ENCODE results near the gene POMGNT1.
"Not testable (repeated sequence)": the region's sequence is repeated elsewhere in the genome, so short reads cannot be mapped to it uniquely, and the experiment has no call there.

Gene POMGNT1

DNA sequence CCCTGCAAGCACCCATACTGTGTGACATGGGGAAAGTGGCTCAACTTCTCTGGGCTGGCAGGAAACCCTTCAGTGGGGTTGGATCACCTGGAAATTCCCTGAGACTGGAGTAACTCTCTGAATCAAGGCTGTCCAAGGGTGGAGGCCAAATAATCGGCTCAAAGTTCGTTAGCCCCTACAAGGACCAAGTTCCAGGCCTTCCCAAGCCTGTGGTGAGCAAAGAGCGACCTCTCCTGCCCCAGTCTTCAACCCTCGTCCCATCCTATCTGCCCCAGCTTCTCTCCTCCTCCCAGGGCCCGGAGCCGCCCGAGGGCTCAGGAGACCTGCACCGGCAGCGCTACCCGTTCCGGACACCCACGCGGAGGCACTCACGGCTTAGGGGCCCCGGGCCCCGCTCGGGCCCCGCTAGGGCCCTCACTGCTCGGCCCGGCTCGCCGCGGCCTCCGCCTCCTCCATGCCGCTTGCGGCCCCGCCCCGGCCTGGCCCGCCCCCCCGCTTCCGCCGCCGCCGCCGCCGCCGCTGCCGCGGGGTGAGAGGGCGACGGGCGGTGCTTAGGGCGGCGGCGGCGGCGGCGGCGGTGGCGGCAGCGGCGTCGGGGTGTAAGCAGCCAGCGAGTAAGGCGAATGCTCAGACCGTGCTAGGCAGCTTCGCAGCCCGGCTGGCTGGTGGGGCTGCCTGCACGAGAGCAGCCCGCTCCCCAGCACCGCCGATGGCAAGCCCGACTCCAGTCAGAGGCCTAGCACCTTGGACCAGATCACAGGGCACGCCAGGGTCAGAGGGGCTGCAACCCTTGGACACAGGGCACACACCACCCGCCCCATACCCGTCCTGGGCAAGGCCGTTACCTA is at the start of gene POMGNT1:
Gene POMGNT1, minus strand, starts transcription at position 471 of the 848 bp plus-strand sequence. CDS start 613 bp downstream, outside the sequence.
- H4K20me1 ChIP-seq, result no peaks in the 10 kb centered on the region
- peak within 1 kb of the TSS; percentile 84 to 95 (median 86) for H3K9ac ChIP-seq
- peak within 1 kb of the TSS; percentile 87 to 99 (median 96) for H3K4me2 ChIP-seq
- H3K9me3 ChIP-seq (replicated peaks in 1 of 11), result no peaks in the 10 kb centered on the region
- peaks cover 19 to 37% (median 27%) of the 10 kb centered on the region in 11 experiments for H3K36me3 ChIP-seq
- H3K4me1 ChIP-seq, result peaks cover 34 to 52% (median 48%) of the 10 kb centered on the region in 10 experiments
- no peak for TF ChIP-seq Cebpa-rat (IDR thresholded peaks at IDR 0.05)
- H3K27ac ChIP-seq, result peak within 1 kb of the TSS; percentile 57 to 91 (median 84); a peak in 21 of 22 replicates
- H3K27me3 ChIP-seq, result peaks cover 0 to 6% (median 3%) of the 10 kb centered on the region in 11 experiments; a peak in 12 of 22 replicates
- peak within 1 kb of the TSS; percentile 67 to 81 (median 76) for H3K4me3 ChIP-seq

DNA sequence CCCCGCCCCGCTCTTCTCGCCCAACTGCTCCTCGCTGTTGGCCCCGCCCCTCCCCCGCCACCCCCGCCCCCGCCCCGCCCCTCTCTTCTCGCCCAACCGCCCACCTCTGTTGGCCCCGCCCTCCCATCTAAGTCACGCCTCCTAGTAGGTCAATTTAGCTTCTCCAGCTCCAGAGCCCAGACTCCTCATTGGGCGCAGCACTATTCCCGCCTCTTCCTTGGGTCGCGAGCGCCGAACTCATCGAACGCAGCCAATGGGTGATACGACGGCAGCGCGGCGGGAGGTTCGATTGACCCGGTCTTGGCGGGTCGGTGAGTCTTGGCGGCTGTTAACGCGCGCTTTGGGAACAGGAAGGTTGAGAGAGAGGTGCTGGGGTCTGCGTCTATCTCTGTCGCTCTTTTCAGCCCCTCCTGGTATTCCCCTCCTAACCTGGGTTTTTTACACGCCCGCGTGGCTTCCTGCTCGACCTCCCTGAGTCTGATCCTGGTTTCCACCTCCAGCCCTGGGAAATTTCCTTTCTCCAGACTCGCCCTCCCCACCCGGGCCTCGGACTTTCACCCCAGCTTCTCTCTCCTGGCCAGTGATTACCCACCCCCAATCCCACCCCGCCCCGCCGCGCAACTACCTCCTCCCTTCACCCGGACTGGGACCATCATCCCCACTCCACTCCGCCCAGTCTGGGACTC is 49.3 kb upstream of the POMGNT1 start, which contains the start of gene RAD54L:
Gene RAD54L, plus strand, starts transcription at position 328 of the 686 bp plus-strand sequence. CDS start 643 bp downstream, outside the sequence.
- TF ChIP-seq Cebpa-rat (IDR thresholded peaks at IDR 0.05), result no peak
- H3K36me3 ChIP-seq, result peaks cover 0 to 39% (median 37%) of the 10 kb centered on the region in 11 experiments; a peak in 20 of 22 replicates

GRCh38 chr1:46246548-46247435 is 48.6 kb upstream of the POMGNT1 start:
- Histone ChIP-seq H3K27me3 (no peaks in the 10 kb centered on the region), H3K4me2 (peak overlapping the region; percentile 77 to 97 (median 88)), H3K9me3 (replicated peaks in 1 of 11) (no peaks in the 10 kb centered on the region; a peak in 1 of 22 replicates), H3K4me1 (peaks cover 22 to 33% (median 25%) of the 10 kb centered on the region in 10 experiments), H3K36me3 (peaks cover 0 to 31% (median 30%) of the 10 kb centered on the region in 11 experiments; a peak in 20 of 22 replicates), H4K20me1 (peaks cover 0 to 14% (median 0%) of the 10 kb centered on the region in 11 experiments; a peak in 3 of 22 replicates), H3K27ac (peak overlapping the region in 10 of 11 experiments; percentile 40 to 83 (median 70); a peak in 20 of 22 replicates), H3K9ac (peak overlapping the region; percentile 63 to 82 (median 78)), H3K4me3 (peak overlapping the region; percentile 59 to 79 (median 68))
- no peak for TF ChIP-seq Cebpa-rat (IDR thresholded peaks at IDR 0.05)

More for the DNA sequence above, 49.3 kb upstream of the POMGNT1 start, which contains the start of gene RAD54L:
- Histone ChIP-seq H3K27ac (peak within 1 kb of the TSS in 10 of 11 experiments; percentile 40 to 93 (median 86); a peak in 20 of 22 replicates), H3K9me3 (replicated peaks in 1 of 11) (no peaks in the 10 kb centered on the region; a peak in 1 of 22 replicates), H3K9ac (peak within 1 kb of the TSS; percentile 72 to 91 (median 88)), H3K27me3 (no peaks in the 10 kb centered on the region), H4K20me1 (peaks cover 0 to 20% (median 0%) of the 10 kb centered on the region in 11 experiments; a peak in 3 of 22 replicates), H3K4me1 (peaks cover 22 to 33% (median 25%) of the 10 kb centered on the region in 10 experiments), H3K4me3 (peak within 1 kb of the TSS; percentile 70 to 82 (median 74)), H3K4me2 (peak within 1 kb of the TSS; percentile 86 to 97 (median 93))

DNA sequence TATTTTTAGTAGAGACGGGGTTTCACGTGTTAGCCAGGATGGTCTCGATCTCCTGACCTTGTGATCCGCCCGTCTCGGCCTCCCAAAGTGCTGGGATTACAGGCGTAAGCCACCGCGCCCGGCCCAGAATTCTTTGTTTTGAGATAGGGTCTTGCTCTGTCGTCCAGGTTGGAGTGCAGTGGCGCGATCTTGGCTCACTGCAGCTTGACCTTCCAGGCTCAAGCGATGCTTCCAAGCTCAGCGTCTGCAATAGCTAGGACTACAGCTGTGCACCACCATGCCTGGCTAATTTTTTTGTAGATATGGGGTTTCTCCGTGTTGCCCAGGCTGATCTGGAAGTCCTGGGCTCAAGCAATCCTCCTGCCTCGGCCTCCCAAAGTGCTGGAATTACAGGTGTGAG is 47.9 kb upstream of the POMGNT1 start:
- Histone ChIP-seq H3K4me3 (peak overlapping the region in 2 of 10 experiments; percentile 67 to 79; a peak in 1 of 20 replicates), H3K36me3 (peaks cover 0 to 25% (median 23%) of the 10 kb centered on the region in 11 experiments; a peak in 19 of 22 replicates), H3K4me2 (peak overlapping the region; percentile 77 to 97 (median 88); a peak in 20 of 22 replicates), H3K27ac (peak overlapping the region in 2 of 11 experiments; percentile 61 to 78; a peak in 2 of 22 replicates), H3K4me1 (peaks cover 22 to 33% (median 25%) of the 10 kb centered on the region in 10 experiments), H4K20me1 (peaks cover 0 to 14% (median 0%) of the 10 kb centered on the region in 11 experiments; a peak in 2 of 22 replicates), H3K9ac (peak overlapping the region in 5 of 11 experiments; percentile 78 to 82 (median 81); a peak in 4 of 22 replicates)
- H3K9me3 ChIP-seq (replicated peaks in 1 of 11); H3K27me3 ChIP-seq: not testable (repeated sequence)

- H3K36me3 ChIP-seq, result peaks cover 0 to 12% (median 10%) of the 10 kb centered on the region in 11 experiments; a peak in 16 of 22 replicates
- H3K27ac ChIP-seq, result no peak overlapping the region
- H3K4me3 ChIP-seq, result no peak overlapping the region
- H4K20me1 ChIP-seq, result peaks cover 0 to 14% (median 0%) of the 10 kb centered on the region in 11 experiments; a peak in 2 of 22 replicates
- peaks cover 22 to 29% (median 25%) of the 10 kb centered on the region in 10 experiments for H3K4me1 ChIP-seq
- no peak for TF ChIP-seq Cebpa-rat (IDR thresholded peaks at IDR 0.05)
- H3K4me2 ChIP-seq, result no peak overlapping the region
- peaks cover 2 to 4% (median 4%) of the 10 kb centered on the region in 11 experiments; a peak in 20 of 22 replicates for H3K9me3 ChIP-seq (replicated peaks in 1 of 11)
- no peak overlapping the region for H3K9ac ChIP-seq
- H3K27me3 ChIP-seq, result no peaks in the 10 kb centered on the region
Observed at GRCh38 chr1:46244656-46245371, 46.6 kb upstream of the POMGNT1 start.

- H3K4me2 ChIP-seq, H3K4me3 ChIP-seq, H3K27ac ChIP-seq, H3K27me3 ChIP-seq, H3K36me3 ChIP-seq, H3K9ac ChIP-seq, H4K20me1 ChIP-seq: not testable (repeated sequence)
- peaks cover 12 to 14% (median 14%) of the 10 kb centered on the region in 11 experiments for H3K9me3 ChIP-seq (replicated peaks in 1 of 11)
- peaks cover 17 to 20% (median 18%) of the 10 kb centered on the region in 10 experiments for H3K4me1 ChIP-seq
Observed at GRCh38 chr1:46243831-46244230, 45.6 kb upstream of the POMGNT1 start.

GRCh38 chr1:46242918-46243317 is 44.7 kb upstream of the POMGNT1 start:
- Histone ChIP-seq H3K4me3 (no peak overlapping the region), H4K20me1 (no peaks in the 10 kb centered on the region), H3K36me3 (no peaks in the 10 kb centered on the region), H3K9me3 (replicated peaks in 1 of 11) (peaks cover 21 to 23% (median 23%) of the 10 kb centered on the region in 11 experiments), H3K27ac (no peak overlapping the region), H3K4me1 (peaks cover 8 to 10% (median 9%) of the 10 kb centered on the region in 10 experiments; a peak in 18 of 20 replicates), H3K9ac (no peak overlapping the region), H3K4me2 (no peak overlapping the region), H3K27me3 (no peaks in the 10 kb centered on the region)
- TF ChIP-seq Cebpa-rat (IDR thresholded peaks at IDR 0.05), result no peak

GRCh38 chr1:46241733-46242132 is 43.5 kb upstream of the POMGNT1 start:
- not testable (repeated sequence) for H3K4me1 ChIP-seq, H3K4me2 ChIP-seq, H3K27ac ChIP-seq, H3K27me3 ChIP-seq, H3K9ac ChIP-seq, H3K4me3 ChIP-seq, H4K20me1 ChIP-seq, H3K36me3 ChIP-seq
- peaks cover 33 to 35% (median 35%) of the 10 kb centered on the region in 11 experiments for H3K9me3 ChIP-seq (replicated peaks in 1 of 11)

- H3K36me3 ChIP-seq, H3K4me1 ChIP-seq, H3K27me3 ChIP-seq, H3K4me2 ChIP-seq, H3K9ac ChIP-seq, H3K27ac ChIP-seq, H4K20me1 ChIP-seq: not testable (repeated sequence)
- peak overlapping the region in 1 of 10 experiments; percentile 28; a peak in 1 of 20 replicates for H3K4me3 ChIP-seq
- H3K9me3 ChIP-seq (replicated peaks in 1 of 11), result peaks cover 41 to 45% (median 44%) of the 10 kb centered on the region in 11 experiments
Observed at GRCh38 chr1:46238865-46239264, 40.6 kb upstream of the POMGNT1 start.

All from BLaER1 treated with 17β-estradiol and CSF1 and Interleukin-3, amounts not matched to agents 10 nM and 100 nM (cell line).